ENCODE data around the gene FAU.
"Not testable (repeated sequence)": the region's sequence is repeated elsewhere in the genome, so short reads cannot be mapped to it uniquely, and the experiment has no call there.

Gene FAU

DNA sequence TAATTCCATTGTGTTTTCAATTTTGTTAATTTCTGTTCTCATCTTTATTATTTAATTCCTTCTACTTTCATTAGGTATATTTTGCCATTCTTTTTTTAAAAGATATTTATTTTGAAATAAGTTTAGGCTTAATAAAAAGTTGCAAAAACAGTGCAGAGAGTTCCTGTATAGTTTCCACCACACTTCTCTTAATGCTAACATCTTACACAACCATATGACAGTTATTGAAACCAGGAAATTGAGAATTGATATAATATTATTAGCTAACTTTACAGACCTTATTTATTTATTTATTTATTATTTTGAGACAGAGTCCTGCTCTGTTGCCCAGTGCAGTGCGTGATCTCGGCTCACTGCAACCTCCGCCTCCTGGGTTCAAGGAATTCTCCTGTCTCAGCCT lies 34.3 kb upstream of the FAU start:
- H3K9me3 Mint-ChIP-seq = no peaks in the 10 kb centered on the region
- TF ChIP-seq, protein P1, sequence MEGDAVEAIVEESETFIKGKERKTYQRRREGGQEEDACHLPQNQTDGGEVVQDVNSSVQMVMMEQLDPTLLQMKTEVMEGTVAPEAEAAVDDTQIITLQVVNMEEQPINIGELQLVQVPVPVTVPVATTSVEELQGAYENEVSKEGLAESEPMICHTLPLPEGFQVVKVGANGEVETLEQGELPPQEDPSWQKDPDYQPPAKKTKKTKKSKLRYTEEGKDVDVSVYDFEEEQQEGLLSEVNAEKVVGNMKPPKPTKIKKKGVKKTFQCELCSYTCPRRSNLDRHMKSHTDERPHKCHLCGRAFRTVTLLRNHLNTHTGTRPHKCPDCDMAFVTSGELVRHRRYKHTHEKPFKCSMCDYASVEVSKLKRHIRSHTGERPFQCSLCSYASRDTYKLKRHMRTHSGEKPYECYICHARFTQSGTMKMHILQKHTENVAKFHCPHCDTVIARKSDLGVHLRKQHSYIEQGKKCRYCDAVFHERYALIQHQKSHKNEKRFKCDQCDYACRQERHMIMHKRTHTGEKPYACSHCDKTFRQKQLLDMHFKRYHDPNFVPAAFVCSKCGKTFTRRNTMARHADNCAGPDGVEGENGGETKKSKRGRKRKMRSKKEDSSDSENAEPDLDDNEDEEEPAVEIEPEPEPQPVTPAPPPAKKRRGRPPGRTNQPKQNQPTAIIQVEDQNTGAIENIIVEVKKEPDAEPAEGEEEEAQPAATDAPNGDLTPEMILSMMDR (IDR thresholded peaks at IDR 0.05; ENCODE audit: unreplicated experiment in 3 of 3) = no peak
- no peak overlapping the region for H3K27ac Mint-ChIP-seq
- peaks cover 5% of the 10 kb centered on the region for H3K27me3 Mint-ChIP-seq (ENCODE audit: low read depth)
- no peaks in the 10 kb centered on the region for H3K36me3 Mint-ChIP-seq (ENCODE audit: low read depth)
- H3K4me3 Mint-ChIP-seq = no peak overlapping the region
- H3K4me1 Mint-ChIP-seq = peaks cover 2% of the 10 kb centered on the region

DNA sequence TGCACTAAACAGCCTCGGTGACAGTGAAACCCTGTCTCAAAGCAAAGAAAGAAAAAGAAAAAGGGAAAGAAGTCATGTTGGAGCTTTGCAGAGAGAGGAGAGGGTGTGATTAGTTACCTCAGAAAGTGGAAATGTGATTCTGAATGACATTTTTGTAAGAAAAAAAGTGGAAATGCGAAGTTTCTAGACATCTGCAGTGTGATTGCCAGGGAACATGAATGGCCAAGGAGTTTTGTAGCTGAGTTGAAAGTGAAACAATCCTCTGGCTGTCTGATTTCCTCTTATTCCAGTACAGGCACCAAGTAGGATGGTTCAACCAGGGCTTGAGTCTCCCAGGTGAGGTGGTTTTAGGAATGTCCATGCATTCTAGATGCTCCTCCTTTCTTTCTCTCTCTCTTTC lies 30.2 kb upstream of the FAU start:
- no peak overlapping the region for H3K4me3 Mint-ChIP-seq
- H3K27me3 Mint-ChIP-seq (ENCODE audit: low read depth) = peaks cover 11% of the 10 kb centered on the region
- TF ChIP-seq, protein P1 (IDR thresholded peaks at IDR 0.05; ENCODE audit: unreplicated experiment in 3 of 3) = no peak
- no peak overlapping the region for H3K27ac Mint-ChIP-seq
- no peaks in the 10 kb centered on the region for H3K9me3 Mint-ChIP-seq
- H3K4me1 Mint-ChIP-seq = peaks cover 19% of the 10 kb centered on the region
- H3K36me3 Mint-ChIP-seq (ENCODE audit: low read depth) = no peaks in the 10 kb centered on the region

DNA sequence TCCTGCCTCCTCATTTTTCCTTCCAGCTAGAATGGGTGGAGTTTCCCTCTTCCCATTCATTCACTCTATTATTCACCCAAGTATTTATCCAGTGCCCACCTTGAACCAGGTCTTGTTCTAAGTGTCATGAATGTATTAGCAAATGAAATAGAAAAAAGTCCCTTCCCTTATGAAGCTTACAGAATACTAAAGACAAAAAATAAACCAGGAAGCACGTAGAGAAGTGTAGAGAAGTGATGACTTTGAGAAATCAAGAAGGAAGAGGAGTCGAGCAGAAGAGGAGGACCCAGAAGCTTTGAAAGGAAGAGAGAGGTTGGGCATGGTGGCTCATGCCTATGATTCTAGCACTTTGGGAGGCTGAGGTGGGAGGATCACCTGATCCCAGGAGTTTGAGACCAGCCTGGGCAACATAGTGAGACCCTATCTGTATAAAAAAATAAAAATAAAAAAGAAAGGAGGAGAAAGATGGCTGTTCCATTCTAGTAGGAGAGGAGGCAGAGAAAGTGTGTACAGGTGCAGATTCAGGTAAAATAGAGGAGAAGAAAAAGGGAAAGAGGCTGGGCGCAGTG lies 29.5 kb upstream of the FAU start:
- no peaks in the 10 kb centered on the region for H3K9me3 Mint-ChIP-seq
- no peak overlapping the region for H3K4me3 Mint-ChIP-seq
- peaks cover 11% of the 10 kb centered on the region for H3K27me3 Mint-ChIP-seq (ENCODE audit: low read depth)
- peak overlapping the region in 2 of 3 experiments; percentile 23 to 83 for H3K27ac Mint-ChIP-seq
- H3K36me3 Mint-ChIP-seq (ENCODE audit: low read depth) = no peaks in the 10 kb centered on the region
- TF ChIP-seq, protein P1 (IDR thresholded peaks at IDR 0.05; ENCODE audit: unreplicated experiment in 3 of 3) = no peak
- peaks cover 19% of the 10 kb centered on the region for H3K4me1 Mint-ChIP-seq

DNA sequence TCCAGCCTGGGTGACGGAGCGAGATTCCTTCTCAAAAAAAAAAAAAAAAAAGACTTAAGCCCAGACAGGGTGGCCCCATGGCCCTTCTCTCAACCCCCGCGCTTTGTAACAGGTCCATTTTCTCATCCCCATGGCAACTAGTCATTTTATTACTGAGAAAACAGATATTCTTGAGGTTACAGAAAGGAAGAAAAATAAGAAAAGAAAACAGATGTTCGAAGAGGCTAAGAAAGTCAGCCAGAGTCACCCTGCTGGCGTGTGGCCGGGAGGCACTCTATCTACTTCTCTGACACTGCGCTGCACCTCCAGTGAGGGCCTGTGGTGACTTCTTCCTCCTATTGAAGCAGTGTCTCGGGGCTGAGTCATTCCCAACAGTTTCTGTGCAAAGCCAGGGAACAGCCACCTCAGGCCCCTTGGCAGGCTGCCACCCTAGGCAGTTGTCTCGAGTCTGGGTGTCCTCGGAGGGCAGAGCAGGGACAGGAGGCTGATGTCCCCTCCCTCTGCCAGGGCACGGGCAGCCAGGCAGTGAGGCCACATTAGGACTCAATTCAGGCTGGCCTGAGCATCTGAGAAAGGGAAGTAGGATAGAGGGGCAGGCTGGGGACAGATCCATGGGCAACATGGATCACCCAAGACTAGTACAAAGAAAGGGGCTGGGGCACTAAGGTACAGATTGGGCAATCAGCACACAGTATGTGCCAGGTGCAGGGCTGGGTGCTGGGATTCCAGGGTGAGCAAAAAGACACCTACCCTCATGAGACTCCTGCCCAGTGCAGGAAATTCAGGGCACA lies 28.8 kb upstream of the FAU start:
- no peaks in the 10 kb centered on the region for H3K9me3 Mint-ChIP-seq
- no peaks in the 10 kb centered on the region for H3K36me3 Mint-ChIP-seq (ENCODE audit: low read depth)
- peak overlapping the region in 1 of 3 experiments; percentile 12 for H3K4me3 Mint-ChIP-seq
- TF ChIP-seq, protein P1 (IDR thresholded peaks at IDR 0.05; ENCODE audit: unreplicated experiment in 3 of 3) = no peak
- peaks cover 11% of the 10 kb centered on the region for H3K27me3 Mint-ChIP-seq (ENCODE audit: low read depth)
- H3K27ac Mint-ChIP-seq = peak overlapping the region; percentile 76 to 90 (median 83)
- H3K4me1 Mint-ChIP-seq = peaks cover 19% of the 10 kb centered on the region

DNA sequence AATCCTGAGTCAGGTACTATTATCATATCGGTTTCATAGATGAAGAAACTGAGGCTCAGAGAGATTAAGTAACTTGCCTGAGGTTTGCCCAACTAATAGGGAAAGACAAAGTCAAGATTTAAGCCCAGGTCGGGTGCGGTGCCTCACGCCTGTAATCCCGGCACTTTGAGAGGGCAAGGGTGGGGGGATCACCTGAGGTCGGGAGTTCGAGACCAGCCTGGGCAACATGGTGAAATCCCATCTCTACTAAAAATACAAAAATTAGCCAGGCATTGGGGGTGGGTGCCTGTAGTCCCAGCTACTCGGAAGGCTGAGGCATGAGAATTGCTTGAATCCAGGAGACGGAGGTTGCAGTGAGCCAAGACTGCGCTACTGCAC lies 28.2 kb upstream of the FAU start:
- peaks cover 19% of the 10 kb centered on the region for H3K4me1 Mint-ChIP-seq
- peak overlapping the region; percentile 76 to 90 (median 83) for H3K27ac Mint-ChIP-seq
- H3K36me3 Mint-ChIP-seq (ENCODE audit: low read depth); H3K4me3 Mint-ChIP-seq; H3K9me3 Mint-ChIP-seq: not testable (repeated sequence)
- H3K27me3 Mint-ChIP-seq (ENCODE audit: low read depth) = peaks cover 11% of the 10 kb centered on the region

DNA sequence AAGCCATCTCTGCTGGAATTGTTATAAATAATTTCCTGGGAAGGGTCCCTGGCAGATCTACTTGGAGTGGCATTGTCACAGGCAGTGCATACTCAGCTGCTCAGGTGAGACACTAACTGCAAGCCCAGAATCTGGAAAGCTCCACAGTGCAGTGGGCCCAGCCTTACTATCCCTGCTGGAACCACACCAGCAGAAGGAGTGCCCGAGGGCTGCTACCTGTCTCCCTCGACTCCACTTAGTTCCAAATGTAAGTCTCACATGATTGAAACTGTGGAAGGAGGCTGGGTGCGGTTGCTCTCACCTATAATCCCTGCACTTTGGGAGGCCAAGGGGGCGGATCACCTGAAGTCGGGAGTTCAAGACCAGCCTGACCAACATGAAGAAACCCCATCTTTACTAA lies 26.7 kb upstream of the FAU start:
- H3K27ac Mint-ChIP-seq = no peak overlapping the region
- no peaks in the 10 kb centered on the region for H3K9me3 Mint-ChIP-seq

More for the DNA sequence above, 26.7 kb upstream of the FAU start:
- TF ChIP-seq, protein P1 (IDR thresholded peaks at IDR 0.05; ENCODE audit: unreplicated experiment in 3 of 3) = no peak
- Mint-ChIP-seq H3K27me3 (ENCODE audit: low read depth) (peaks cover 11% of the 10 kb centered on the region), H3K4me3 (no peak overlapping the region), H3K36me3 (ENCODE audit: low read depth) (no peaks in the 10 kb centered on the region), H3K4me1 (peaks cover 19% of the 10 kb centered on the region)
